ENCODE measurements around the gene NPY5R. TPM values are rescaled to one million over a fixed set of nuclear protein-coding genes. Genes with fewer than 3 reads are reported as not detected.

Gene NPY5R
- total and polyA plus RNA-seq, 2 donors (not counting 1 experiment from before 2014, with no cell fraction given) = not detected

- H3K27me3 Mint-ChIP-seq = peaks cover 12% of the 10 kb centered on the region
- CTCF ChIA-PET = no interaction called here
- Histone ChIP-seq H3K9ac (ENCODE audit: low read length) (no peak overlapping the region), H4K20me1 (ENCODE audit: control insufficient read depth, insufficient read depth, low read length, poor library complexity, severe bottlenecking) (no peaks in the 10 kb centered on the region), H3K4me3 (ENCODE audit: control extremely low read depth in 1 of 5, extremely low read depth in 1 of 5, insufficient read depth in 1 of 5, low read depth in 2 of 5, low read length in 4 of 5) (no peak overlapping the region), H3K27me3 (replicated peaks in 1 of 4; ENCODE audit: control extremely low read depth in 1 of 4, control insufficient read depth in 3 of 4, insufficient read depth in 4 of 4, low read length in 3 of 4) (no peaks in the 10 kb centered on the region), H3K79me2 (ENCODE audit: control insufficient read depth, insufficient read depth, low read length) (no peaks in the 10 kb centered on the region), H3K36me3 (replicated peaks in 1 of 2; ENCODE audit: control extremely low read depth in 1 of 2, control insufficient read depth in 1 of 2, extremely low read depth in 1 of 2, insufficient read depth in 2 of 2, low read length in 1 of 2) (no peaks in the 10 kb centered on the region), H3K4me2 (replicated peaks; ENCODE audit: low read depth, low read length, poor library complexity, severe bottlenecking) (no peak overlapping the region), H3K27ac (ENCODE audit: low read length in 2 of 2) (no peak overlapping the region), H2AFZ (ENCODE audit: insufficient read depth, low read depth, low read length, poor library complexity, severe bottlenecking) (no peak overlapping the region), H3K4me1 (ENCODE audit: control insufficient read depth in 2 of 2, insufficient read depth in 2 of 2, low read length in 2 of 2) (no peaks in the 10 kb centered on the region), H3K9me3 (ENCODE audit: control extremely low read depth in 1 of 3, control insufficient read depth in 2 of 3, insufficient read depth in 1 of 3, low read length in 2 of 3) (no peaks in the 10 kb centered on the region)
- DNase-seq (no peak), ATAC-seq (ENCODE audit: low read depth) (no peak)
- no peak overlapping the region for H3K4me3 Mint-ChIP-seq
- H3K9me3 Mint-ChIP-seq (ENCODE audit: insufficient read depth) = no peaks in the 10 kb centered on the region
- no peak overlapping the region for H3K27ac Mint-ChIP-seq
- intact Hi-C loops (cut with micrococcal nuclease) = no loop called here
- TF ChIP-seq EZH2 (IDR thresholded peaks at IDR 0.05; ENCODE audit: borderline replicate concordance, insufficient read depth, low read depth, low read length, poor library complexity, severe bottlenecking) = no peak
- TF ChIP-seq CTCF (IDR thresholded peaks at IDR 0.05) = no peak
- no peaks in the 10 kb centered on the region for H3K4me1 Mint-ChIP-seq
- POLR2A ChIA-PET = no interaction called here
These were observed 41.2 kb downstream of the NPY5R start for GRCh38 chr4:163384926-163385325.

- Mint-ChIP-seq H3K4me3 (no peak overlapping the region), H3K27ac (no peak overlapping the region), H3K9me3 (ENCODE audit: insufficient read depth) (no peaks in the 10 kb centered on the region), H3K4me1 (no peaks in the 10 kb centered on the region), H3K27me3 (peaks cover 9% of the 10 kb centered on the region)
- Histone ChIP-seq H3K4me2 (replicated peaks; ENCODE audit: low read depth, low read length, poor library complexity, severe bottlenecking) (no peak overlapping the region), H3K79me2 (ENCODE audit: control insufficient read depth, insufficient read depth, low read length) (no peaks in the 10 kb centered on the region), H3K4me3 (ENCODE audit: control extremely low read depth in 1 of 5, extremely low read depth in 1 of 5, insufficient read depth in 1 of 5, low read depth in 2 of 5, low read length in 4 of 5) (no peak overlapping the region), H3K27ac (ENCODE audit: low read length in 2 of 2) (no peak overlapping the region), H3K9ac (ENCODE audit: low read length) (no peak overlapping the region), H3K36me3 (replicated peaks in 1 of 2; ENCODE audit: control extremely low read depth in 1 of 2, control insufficient read depth in 1 of 2, extremely low read depth in 1 of 2, insufficient read depth in 2 of 2, low read length in 1 of 2) (no peaks in the 10 kb centered on the region), H2AFZ (ENCODE audit: insufficient read depth, low read depth, low read length, poor library complexity, severe bottlenecking) (no peak overlapping the region), H3K27me3 (replicated peaks in 1 of 4; ENCODE audit: control extremely low read depth in 1 of 4, control insufficient read depth in 3 of 4, insufficient read depth in 4 of 4, low read length in 3 of 4) (no peaks in the 10 kb centered on the region), H3K9me3 (ENCODE audit: control extremely low read depth in 1 of 3, control insufficient read depth in 2 of 3, insufficient read depth in 1 of 3, low read length in 2 of 3) (no peaks in the 10 kb centered on the region), H4K20me1 (ENCODE audit: control insufficient read depth, insufficient read depth, low read length, poor library complexity, severe bottlenecking) (no peaks in the 10 kb centered on the region), H3K4me1 (ENCODE audit: control insufficient read depth in 2 of 2, insufficient read depth in 2 of 2, low read length in 2 of 2) (no peaks in the 10 kb centered on the region)
- ChIA-PET CTCF (no interaction called here), POLR2A (no interaction called here)
- DNase-seq (no peak), ATAC-seq (ENCODE audit: low read depth) (no peak)
- TF ChIP-seq CTCF (IDR thresholded peaks at IDR 0.05) = no peak
- no peak for TF ChIP-seq EZH2 (IDR thresholded peaks at IDR 0.05; ENCODE audit: borderline replicate concordance, insufficient read depth, low read depth, low read length, poor library complexity, severe bottlenecking)
- 100% methylated on average over 1 of the region's 4 CpGs for WGBS (ENCODE audit: insufficient coverage)
- intact Hi-C loops (cut with micrococcal nuclease) = no loop called here
These were observed 41.8 kb downstream of the NPY5R start for GRCh38 chr4:163385466-163385865.

All from B cell (primary cell).